Fibroblast of skin of left quadriceps (primary cell): Measurements from ENCODE around the gene C16orf89.
"Not testable (repeated sequence)": the region's sequence is repeated elsewhere in the genome, so short reads cannot be mapped to it uniquely, and the experiment has no call there.

Experiments used
- DNase-seq, 2 experiments: peaks; one replicate each; pipeline ENCODE4 v3.0.0-alpha.2; 2013; ENCODE audit warnings: low read depth in 2 of 2

Gene C16orf89

DNA sequence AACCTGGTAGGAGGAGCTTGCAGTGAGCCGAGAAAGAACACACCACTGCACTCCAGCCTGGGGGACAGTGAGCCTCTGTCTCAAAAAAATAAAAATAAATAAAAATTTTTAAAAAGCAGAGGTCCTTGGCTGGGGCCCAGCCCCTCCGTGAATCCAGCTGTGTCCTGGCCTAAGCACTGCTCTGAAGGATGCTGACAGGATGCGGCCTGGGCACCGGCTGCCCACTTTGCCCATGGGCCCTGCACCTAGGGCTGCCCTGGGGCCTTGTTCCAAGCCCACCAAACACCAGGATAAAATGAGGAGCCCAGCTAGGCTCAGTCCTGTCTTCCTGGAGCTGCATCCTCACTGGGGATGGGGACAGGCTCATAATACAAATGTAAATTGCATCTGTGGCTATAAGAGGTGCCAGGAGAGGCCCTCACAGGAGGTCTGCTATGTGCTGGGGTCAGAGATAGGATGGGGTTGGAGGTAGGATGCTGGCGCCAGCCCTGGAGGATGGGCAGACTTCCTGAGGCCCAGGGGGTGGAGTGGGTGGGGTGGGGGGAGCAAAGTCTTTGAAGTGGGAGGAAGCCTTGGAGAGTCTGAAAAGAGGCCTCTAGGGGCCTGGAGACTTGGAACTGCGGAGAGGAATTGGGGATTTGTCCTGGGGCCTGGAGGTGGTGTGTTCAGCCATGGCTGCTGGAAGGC lies 6.2 kb downstream of the C16orf89 start:
- DNase-seq, result no peak

- no peak for DNase-seq
Measured at GRCh38 chr16:5058476-5058875, 7.3 kb downstream of the C16orf89 start.

GRCh38 chr16:5056352-5056751 lies 9.4 kb downstream of the C16orf89 start:
- no peak for DNase-seq

DNA sequence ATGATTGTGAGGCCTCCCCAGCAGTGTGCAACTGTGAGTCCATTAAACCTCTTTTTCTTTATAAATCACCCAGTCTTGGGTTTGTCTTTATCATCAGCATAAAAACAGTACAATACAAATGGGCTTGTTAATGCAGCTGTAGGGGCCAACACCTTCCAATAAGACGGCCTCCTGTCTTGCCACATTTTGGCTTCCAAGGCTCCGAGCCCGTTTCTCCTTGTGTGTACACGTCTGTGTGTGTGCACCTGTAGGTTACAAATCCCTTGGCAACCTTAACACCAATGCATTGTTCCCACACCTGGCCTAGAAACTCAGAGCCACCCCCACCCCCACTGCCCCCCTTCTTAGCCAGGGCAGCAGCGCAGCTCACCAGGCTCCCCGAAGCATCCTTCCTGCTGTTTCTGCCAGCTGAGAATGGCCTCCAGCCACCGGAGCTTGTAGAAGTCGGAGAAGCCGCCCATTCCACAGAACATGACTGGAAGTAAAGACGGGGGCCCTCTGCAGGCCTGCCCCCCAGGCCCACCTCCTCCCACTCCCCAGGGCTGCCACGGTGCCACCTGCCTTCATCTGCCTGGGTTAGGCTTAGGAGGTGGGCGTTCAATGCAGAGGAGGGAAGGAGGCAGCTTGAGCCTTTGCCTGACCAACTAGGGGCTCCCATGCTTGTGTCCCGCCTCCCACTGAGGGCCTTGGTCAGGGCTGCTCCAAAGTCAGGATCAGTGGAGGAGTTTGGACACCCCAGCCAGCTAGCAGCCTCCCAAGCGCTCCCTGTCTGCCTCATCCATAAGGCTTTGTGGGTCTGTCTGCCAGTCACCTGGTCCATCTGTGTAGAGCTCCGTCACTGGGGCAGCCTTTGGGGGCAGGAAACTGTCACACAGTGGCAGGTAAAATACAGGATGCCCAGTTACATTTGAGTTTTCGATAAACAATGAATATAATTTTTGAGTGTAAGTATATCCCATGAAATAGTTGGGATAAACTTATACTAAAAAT lies 10.6 kb downstream of the C16orf89 start:
- DNase-seq, result no peak

DNA sequence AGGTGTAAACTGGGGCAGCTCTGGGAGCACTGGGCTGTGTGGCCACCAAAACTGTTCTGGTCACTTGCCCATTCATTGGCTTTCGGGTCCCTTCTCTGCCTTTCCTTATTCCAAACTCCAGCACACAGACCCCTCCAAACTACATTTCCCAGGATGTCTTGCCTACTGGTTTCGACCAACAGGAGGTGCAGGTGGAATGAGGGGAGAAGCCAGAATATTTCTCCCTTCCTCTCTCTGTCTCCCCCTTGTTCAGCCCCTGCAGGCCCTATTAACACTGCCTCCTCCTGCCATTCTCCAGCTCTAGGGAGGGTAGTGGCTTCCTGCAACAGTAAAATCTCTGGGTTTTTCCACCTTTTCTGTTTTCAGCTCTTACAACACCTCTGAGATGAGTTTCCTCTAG lies 18.8 kb downstream of the C16orf89 start:
- DNase-seq, result no peak

GRCh38 chr16:5045499-5046115 lies 20.1 kb downstream of the C16orf89 start:
- no peak for DNase-seq

DNA sequence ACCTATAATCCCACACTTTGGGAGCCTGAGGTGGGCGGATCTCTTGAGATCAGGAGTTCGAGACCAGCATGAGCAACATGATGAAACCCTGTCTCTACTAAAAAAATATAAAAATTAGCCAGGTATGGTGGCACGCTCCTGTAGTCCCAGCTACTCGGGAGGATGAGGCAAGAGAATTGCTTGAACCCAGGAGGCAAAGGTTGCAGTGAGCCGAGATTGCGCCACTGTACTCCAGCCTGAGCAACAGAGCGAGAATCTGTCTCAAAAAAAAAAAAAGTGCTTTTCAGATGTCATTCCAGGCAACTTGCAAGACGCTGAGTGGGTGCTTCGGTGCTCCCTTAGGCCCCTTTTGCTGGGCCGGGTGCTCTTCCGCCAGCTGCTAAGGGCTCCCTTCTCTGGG lies 21.2 kb downstream of the C16orf89 start:
- not testable (repeated sequence) for DNase-seq

DNA sequence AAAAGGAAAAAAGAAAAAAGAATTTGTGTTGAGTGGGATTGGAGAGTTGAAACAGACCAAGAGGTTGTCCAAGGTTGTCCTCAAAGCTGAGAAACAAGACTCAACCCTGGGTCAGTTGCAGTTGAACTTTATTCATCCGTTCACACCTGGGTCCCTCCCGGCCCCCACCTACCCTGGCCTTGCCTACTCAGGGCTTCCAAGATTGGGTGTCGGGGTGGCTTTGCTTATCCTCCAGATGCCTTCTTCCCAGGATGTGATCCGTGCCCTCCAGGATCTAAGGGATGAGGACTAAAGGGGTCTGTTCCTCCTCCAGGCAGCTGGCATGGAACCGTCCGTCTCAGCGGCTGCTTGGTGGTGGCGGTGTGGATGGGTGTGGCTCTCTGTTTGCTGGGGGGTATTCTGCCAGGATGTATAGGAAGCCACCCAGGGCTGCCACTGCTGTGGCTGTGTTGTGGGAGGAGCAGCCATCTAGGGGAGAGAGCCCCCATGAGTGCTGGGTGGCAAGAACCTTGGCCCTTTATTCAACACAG lies 21.7 kb downstream of the C16orf89 start:
- DNase-seq, result no peak

GRCh38 chr16:5042574-5043171 lies 23.1 kb downstream of the C16orf89 start:
- no peak for DNase-seq

DNA sequence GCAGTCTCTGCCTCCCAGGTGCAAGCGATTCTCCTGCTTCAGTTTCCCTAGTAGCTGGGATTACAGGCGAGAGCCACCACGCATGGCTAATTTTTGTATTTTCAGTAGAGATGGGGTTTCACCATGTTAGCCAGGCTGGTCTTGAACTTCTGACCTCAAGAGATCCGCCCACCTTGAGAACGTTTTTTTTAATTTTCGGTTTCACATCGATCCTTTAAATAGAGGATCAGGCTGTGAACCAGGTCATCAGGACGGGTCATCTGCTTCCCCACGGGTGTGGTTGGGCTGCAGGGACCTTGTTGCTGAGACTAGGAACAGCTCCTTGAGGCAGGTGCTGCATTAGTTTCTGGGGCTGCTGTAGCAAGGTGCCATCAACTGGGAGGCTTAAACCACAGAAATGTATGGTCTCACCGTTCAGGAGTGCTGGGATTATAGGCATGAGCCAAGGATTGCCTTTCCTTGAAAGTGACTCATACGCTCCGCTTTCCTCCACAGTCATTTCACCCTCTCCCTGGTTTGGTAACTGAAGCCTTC lies 24.1 kb downstream of the C16orf89 start:
- peak; percentile 9 to 13 for DNase-seq

DNA sequence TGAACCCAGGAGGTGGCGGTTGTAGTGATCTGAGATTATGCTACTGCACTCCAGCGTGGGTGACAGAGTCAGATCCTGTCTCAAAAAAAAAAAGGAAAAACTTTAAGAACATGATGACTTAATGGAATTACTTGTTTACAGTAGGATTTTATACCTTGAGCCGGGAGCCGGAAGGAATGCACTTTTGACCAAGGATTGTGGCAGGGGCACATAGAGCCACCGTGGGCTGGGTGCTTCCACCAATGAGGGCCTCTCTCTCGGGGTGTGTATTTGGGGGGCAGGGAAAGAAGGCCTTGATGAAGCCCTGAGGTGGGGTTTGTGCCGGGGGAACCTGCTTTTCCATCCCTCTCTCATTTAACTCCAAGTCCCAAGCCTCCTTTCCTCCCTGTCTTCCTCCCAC lies 25.3 kb downstream of the C16orf89 start:
- DNase-seq, result no peak

GRCh38 chr16:5036228-5037156 lies 29.3 kb downstream of the C16orf89 start:
- no peak for DNase-seq

- no peak for DNase-seq
Measured at GRCh38 chr16:5035909-5036227, 29.9 kb downstream of the C16orf89 start.

DNA sequence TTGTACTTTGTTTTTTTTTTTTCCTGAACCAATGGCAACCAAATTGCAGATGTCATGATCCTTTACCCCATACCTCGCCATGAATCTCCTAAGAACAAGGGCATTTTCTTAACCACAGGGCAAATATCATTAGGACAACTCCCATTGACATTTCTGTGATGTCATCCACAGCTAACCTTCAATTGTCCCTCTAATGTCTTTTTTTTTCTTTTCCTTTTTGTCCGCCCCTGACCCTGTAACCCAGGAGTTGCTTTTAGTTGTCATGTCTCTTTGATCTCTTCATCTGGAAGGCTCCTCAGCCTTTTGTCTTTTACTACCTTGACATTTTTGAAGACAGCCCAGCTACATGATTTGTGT lies 31.6 kb downstream of the C16orf89 start:
- DNase-seq, result no peak

- peak; percentile 57 to 63 for DNase-seq
Measured at GRCh38 chr16:5033256-5034166, 32.2 kb downstream of the C16orf89 start, which contains the start of gene NAGPA. NAGPA (minus strand) TSS chr16:5033935; CDS start chr16:5033914, 21 bp downstream.

DNA sequence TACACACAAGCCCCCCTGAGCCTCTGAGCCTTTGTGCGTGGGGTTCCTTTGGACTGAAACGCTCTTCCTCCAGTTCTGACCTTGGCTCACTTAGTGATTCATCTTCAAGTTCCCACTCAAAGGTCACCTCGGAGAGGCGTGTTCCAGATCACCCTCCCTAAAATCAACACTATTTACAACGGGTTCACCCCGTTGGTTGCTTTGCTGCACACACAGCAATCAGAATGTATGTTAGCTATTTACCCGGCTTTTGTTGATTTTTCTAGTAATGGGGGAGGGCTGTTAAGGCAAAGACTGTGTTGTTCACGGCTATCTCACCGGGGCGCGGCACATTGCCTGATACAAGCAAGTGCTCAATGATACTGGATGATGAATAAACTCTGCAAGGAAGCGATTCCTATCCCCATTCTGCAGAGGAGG lies 33.0 kb downstream of the C16orf89 start:
- no peak for DNase-seq

DNA sequence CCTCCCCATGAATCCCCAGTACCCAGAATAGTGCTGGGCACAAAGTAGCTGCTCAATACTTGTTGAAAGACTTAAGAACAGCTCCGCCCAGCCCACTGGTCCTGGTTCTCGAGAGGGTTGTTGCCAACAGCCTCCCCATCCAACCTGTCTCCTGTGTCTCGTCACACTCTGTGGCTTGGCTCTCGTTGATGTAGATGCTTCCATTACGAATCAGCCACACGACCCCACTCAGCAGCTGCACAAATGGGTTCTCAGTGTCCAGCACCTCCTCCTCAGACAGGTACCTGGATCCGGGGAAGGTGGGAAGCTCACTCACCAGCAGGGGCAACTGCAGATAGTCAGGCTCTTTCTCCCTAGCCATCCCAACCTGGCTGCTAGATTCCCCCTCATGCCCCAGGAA lies 34.2 kb downstream of the C16orf89 start:
- no peak for DNase-seq

DNA sequence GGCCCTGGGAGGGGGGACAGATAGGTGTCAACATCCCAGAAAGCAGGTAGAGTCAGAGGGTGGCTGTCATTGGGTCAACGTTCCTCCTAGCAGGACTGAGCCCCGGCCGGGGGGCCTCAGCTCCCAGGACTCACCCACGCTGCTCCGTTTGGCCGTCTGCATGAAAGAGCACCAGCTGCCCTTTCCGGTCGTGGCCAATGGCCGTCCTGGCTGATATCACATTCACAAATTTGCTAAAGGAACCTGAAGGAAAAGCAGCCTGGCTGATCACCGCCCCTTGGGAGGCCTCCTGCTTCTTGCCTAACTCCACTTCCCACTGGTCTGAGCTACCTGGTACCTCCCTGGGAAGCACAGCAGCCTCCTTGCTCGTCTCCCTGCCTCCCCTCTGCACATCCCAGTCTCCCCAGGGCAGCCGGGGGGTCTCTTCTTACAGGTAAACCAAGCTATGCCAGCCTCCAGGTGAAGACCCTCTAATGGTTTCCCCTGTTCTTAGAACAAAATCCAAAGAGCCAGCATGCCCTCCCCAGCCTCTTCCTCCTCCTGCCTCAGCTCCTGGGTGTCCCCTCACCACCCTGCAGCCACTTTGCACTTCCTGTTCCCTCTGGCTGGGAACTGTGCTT lies 35.4 kb downstream of the C16orf89 start:
- DNase-seq, result no peak

GRCh38 chr16:5028950-5029475 lies 36.7 kb downstream of the C16orf89 start:
- no peak for DNase-seq
